ENCODE data around the gene HJV. TPM values are rescaled to one million over a fixed set of nuclear protein-coding genes. Genes with fewer than 3 reads are reported as not detected.

The HJV gene
- total RNA-seq, 1 donor from 2014 or later, result not detected

- H3K27ac Mint-ChIP-seq (ENCODE audit: unreplicated experiment), result no peak overlapping the region
- no peak for TF ChIP-seq CTCF (IDR thresholded peaks at IDR 0.05; ENCODE audit: unreplicated experiment)
- peaks cover 21% of the 10 kb centered on the region for H3K4me1 Mint-ChIP-seq (ENCODE audit: unreplicated experiment)
- H3K36me3 Mint-ChIP-seq (ENCODE audit: low read depth, unreplicated experiment), result no peaks in the 10 kb centered on the region
- H3K9me3 Mint-ChIP-seq (ENCODE audit: unreplicated experiment), result no peaks in the 10 kb centered on the region
- peaks cover 4% of the 10 kb centered on the region for H3K27me3 Mint-ChIP-seq (ENCODE audit: unreplicated experiment)
- DNase-seq (ENCODE audit: low spot score), result no peak
- H3K4me3 Mint-ChIP-seq (ENCODE audit: unreplicated experiment), result no peak overlapping the region
Observed at GRCh38 chr1:145980457-145980994, 41.0 kb downstream of the HJV start.

GRCh38 chr1:145979746-145980456, 41.6 kb downstream of the HJV start:
- Mint-ChIP-seq H3K27ac (ENCODE audit: unreplicated experiment) (no peak overlapping the region), H3K4me3 (ENCODE audit: unreplicated experiment) (no peak overlapping the region), H3K36me3 (ENCODE audit: low read depth, unreplicated experiment) (no peaks in the 10 kb centered on the region), H3K4me1 (ENCODE audit: unreplicated experiment) (peaks cover 15% of the 10 kb centered on the region), H3K9me3 (ENCODE audit: unreplicated experiment) (no peaks in the 10 kb centered on the region), H3K27me3 (ENCODE audit: unreplicated experiment) (peaks cover 3% of the 10 kb centered on the region)
- DNase-seq (ENCODE audit: low spot score), result no peak
- TF ChIP-seq CTCF (IDR thresholded peaks at IDR 0.05; ENCODE audit: unreplicated experiment), result no peak

- H3K36me3 Mint-ChIP-seq (ENCODE audit: low read depth, unreplicated experiment), result no peaks in the 10 kb centered on the region
- H3K27ac Mint-ChIP-seq (ENCODE audit: unreplicated experiment), result no peak overlapping the region
- peak; percentile 61 for DNase-seq (ENCODE audit: low spot score)
- H3K27me3 Mint-ChIP-seq (ENCODE audit: unreplicated experiment), result peaks cover 4% of the 10 kb centered on the region
- no peak overlapping the region for H3K4me3 Mint-ChIP-seq (ENCODE audit: unreplicated experiment)
- no peak for TF ChIP-seq CTCF (IDR thresholded peaks at IDR 0.05; ENCODE audit: unreplicated experiment)
- H3K4me1 Mint-ChIP-seq (ENCODE audit: unreplicated experiment), result peaks cover 9% of the 10 kb centered on the region
- no peaks in the 10 kb centered on the region for H3K9me3 Mint-ChIP-seq (ENCODE audit: unreplicated experiment)
Observed at GRCh38 chr1:145978854-145979745, 42.4 kb downstream of the HJV start.

GRCh38 chr1:145978471-145978853, 43.1 kb downstream of the HJV start:
- Mint-ChIP-seq H3K27ac (ENCODE audit: unreplicated experiment) (no peak overlapping the region), H3K27me3 (ENCODE audit: unreplicated experiment) (peaks cover 4% of the 10 kb centered on the region), H3K36me3 (ENCODE audit: low read depth, unreplicated experiment) (no peaks in the 10 kb centered on the region), H3K4me3 (ENCODE audit: unreplicated experiment) (no peak overlapping the region), H3K4me1 (ENCODE audit: unreplicated experiment) (peaks cover 3% of the 10 kb centered on the region), H3K9me3 (ENCODE audit: unreplicated experiment) (no peaks in the 10 kb centered on the region)
- TF ChIP-seq CTCF (IDR thresholded peaks at IDR 0.05; ENCODE audit: unreplicated experiment), result no peak
- no peak for DNase-seq (ENCODE audit: low spot score)
